Activated effector memory CD4-positive, alpha-beta T cell treated with Interleukin-2 at 50 U/mL for 16 hours (primary cell): ENCODE measurements around the gene PPP1R9B.

Experiments
- DNase-seq: peaks from one replicate; pipeline ENCODE4 v3.0.0-alpha.2; 2020

The PPP1R9B gene

GRCh38 chr17:50141026-50141744 lies 9.3 kb downstream of the PPP1R9B start:
- DNase-seq, result no peak

GRCh38 chr17:50139950-50140885 lies 10.3 kb downstream of the PPP1R9B start:
- peak; percentile 72 for DNase-seq

GRCh38 chr17:50139185-50139783 lies 11.2 kb downstream of the PPP1R9B start:
- no peak for DNase-seq

GRCh38 chr17:50137042-50137441 lies 13.4 kb downstream of the PPP1R9B start:
- no peak for DNase-seq

- DNase-seq, result no peak
Measured at GRCh38 chr17:50136096-50136687, 14.3 kb downstream of the PPP1R9B start.

- DNase-seq, result no peak
Measured at GRCh38 chr17:50135316-50136095, 15.0 kb downstream of the PPP1R9B start.

GRCh38 chr17:50134206-50135110 lies 16.0 kb downstream of the PPP1R9B start:
- DNase-seq, result no peak

- no peak for DNase-seq
Measured at GRCh38 chr17:50133769-50134099, 16.7 kb downstream of the PPP1R9B start.

- no peak for DNase-seq
Measured at GRCh38 chr17:50133028-50133768, 17.3 kb downstream of the PPP1R9B start.

- no peak for DNase-seq
Measured at GRCh38 chr17:50132104-50132794, 18.2 kb downstream of the PPP1R9B start.

GRCh38 chr17:50130559-50131305 lies 19.7 kb downstream of the PPP1R9B start:
- DNase-seq, result no peak

GRCh38 chr17:50129728-50130558 lies 20.5 kb downstream of the PPP1R9B start, which contains the start of gene SAMD14:
TSS of gene SAMD14 (minus strand) at chr17:50130160. CDS start at chr17:50124959, 5,201 bp downstream.
- peak; percentile 50 for DNase-seq

GRCh38 chr17:50129353-50129727 lies 21.1 kb downstream of the PPP1R9B start:
- DNase-seq, result no peak

- DNase-seq, result no peak
Measured at GRCh38 chr17:50128441-50129352, 21.8 kb downstream of the PPP1R9B start.

- no peak for DNase-seq
Measured at GRCh38 chr17:50127697-50128361, 22.6 kb downstream of the PPP1R9B start.

GRCh38 chr17:50125420-50125997 lies 25.0 kb downstream of the PPP1R9B start:
- no peak for DNase-seq
